Neural progenitor cell (in vitro differentiated cells): Measurements from ENCODE around the gene ARHGDIA.

Experiments used
- EZH2 ChIP-seq: fragments of 200-600 bp; sonication (generic); IDR thresholded peaks from 2 replicates; pipeline ENCODE4 v1.6.1; 2017; ENCODE audit warnings: antibody characterized with exemption, mild to moderate bottlenecking, moderate library complexity
- EZH2phosphoT487 ChIP-seq: fragments of 200-600 bp; sonication (generic); IDR thresholded peaks from 2 replicates; pipeline ENCODE4 v1.6.1; 2017; ENCODE audit warnings: antibody characterized with exemption
- TF ChIP-seq, protein P1 (sequence below): fragments of 200-600 bp; sonication (generic); IDR thresholded peaks from 2 replicates; pipeline ENCODE4 v1.5.1; 2017; ENCODE audit warnings: antibody characterized with exemption, mild to moderate bottlenecking

DNA sequence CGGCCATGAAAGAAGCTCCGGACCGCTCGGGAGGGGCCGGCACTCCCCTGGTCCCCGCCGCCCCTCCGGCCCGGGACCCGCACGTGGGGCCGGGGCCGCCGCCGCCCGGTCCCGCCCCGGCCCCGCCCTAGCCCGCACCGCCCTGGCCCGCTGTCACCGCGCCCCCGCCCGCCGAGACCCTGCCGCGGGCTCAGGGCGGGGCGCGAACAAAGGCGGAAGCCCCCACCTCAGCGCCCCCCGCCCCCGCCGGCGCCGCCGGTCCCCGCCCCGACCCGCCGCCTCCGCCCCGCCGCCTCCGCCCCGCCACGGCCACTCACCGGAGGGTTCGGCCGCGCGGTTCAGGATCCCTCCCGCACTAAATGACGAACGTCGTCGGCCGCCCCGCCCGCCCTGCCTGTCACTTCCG, at the start of gene ARHGDIA:
- no peak for TF ChIP-seq EZH2
- TF ChIP-seq, protein P1, sequence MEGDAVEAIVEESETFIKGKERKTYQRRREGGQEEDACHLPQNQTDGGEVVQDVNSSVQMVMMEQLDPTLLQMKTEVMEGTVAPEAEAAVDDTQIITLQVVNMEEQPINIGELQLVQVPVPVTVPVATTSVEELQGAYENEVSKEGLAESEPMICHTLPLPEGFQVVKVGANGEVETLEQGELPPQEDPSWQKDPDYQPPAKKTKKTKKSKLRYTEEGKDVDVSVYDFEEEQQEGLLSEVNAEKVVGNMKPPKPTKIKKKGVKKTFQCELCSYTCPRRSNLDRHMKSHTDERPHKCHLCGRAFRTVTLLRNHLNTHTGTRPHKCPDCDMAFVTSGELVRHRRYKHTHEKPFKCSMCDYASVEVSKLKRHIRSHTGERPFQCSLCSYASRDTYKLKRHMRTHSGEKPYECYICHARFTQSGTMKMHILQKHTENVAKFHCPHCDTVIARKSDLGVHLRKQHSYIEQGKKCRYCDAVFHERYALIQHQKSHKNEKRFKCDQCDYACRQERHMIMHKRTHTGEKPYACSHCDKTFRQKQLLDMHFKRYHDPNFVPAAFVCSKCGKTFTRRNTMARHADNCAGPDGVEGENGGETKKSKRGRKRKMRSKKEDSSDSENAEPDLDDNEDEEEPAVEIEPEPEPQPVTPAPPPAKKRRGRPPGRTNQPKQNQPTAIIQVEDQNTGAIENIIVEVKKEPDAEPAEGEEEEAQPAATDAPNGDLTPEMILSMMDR = no peak
- TF ChIP-seq EZH2phosphoT487 = no peak
